Left lung (tissue), 10 donors: Measurements from ENCODE around the gene EFNB2. TPM values are rescaled to one million over a fixed set of nuclear protein-coding genes. Genes with fewer than 3 reads are reported as not detected.

Experiments
- ATAC-seq: fragments of 200-7000 bp; cut with Tn5 transposase; one replicate; pipeline ENCODE4 v1.9.1; 2020; ENCODE audit warnings: moderate library complexity
- DNase-seq, 4 donors: peaks; one replicate each; pipeline ENCODE4 v3.0.0-alpha.2; 2013 to 2020
- H3K27ac ChIP-seq, 2 donors: fragments of 200-600 bp; sonication (generic) in 1 of 2; one replicate each; pipeline versions ENCODE4 v1.5.0 to v1.8.0; 2020 to 2021
- H3K27me3 ChIP-seq, 2 donors: fragments of 200-600 bp; sonication (generic) in 1 of 2; one replicate each; pipeline versions ENCODE4 v1.5.0 to v1.8.0; 2020 to 2021
- H3K36me3 ChIP-seq, 2 donors: fragments of 200-600 bp; sonication (generic) in 1 of 2; one replicate each; pipeline versions ENCODE4 v1.5.0 to v1.8.0; 2020 to 2021
- H3K4me1 ChIP-seq, 2 donors: fragments of 200-600 bp; one replicate each; pipeline ENCODE4 v1.8.0; 2021
- H3K4me3 ChIP-seq, 2 donors: fragments of 200-600 bp; sonication (generic) in 1 of 2; one replicate each; pipeline versions ENCODE4 v1.5.0 to v1.8.0; 2020 to 2021; ENCODE audit warnings: mild to moderate bottlenecking in 1 of 2
- H3K9me3 ChIP-seq, 2 donors: fragments of 200-600 bp; sonication (generic) in 1 of 2; one replicate each; pipeline versions ENCODE4 v1.5.0 to v1.8.0; 2020 to 2021
- CTCF ChIP-seq, 2 donors: fragments of 200-600 bp; sonication (generic) in 1 of 2; IDR thresholded peaks; one replicate each; pipeline versions ENCODE4 v1.5.0 to v1.8.0; 2021; ENCODE audit warnings: antibody characterized with exemption in 2 of 2
- intact Hi-C, 2 donors: fragments of 100-400 bp; cut with DNase I; formaldehyde crosslinking; loops; one replicate each; pipeline versions ENCODE4 v1.11.2 to v1.14.2; 2022
- polyA plus RNA-seq, 6 donors: library from polyadenylated mRNA; unstranded; fragments of 120-200 nt; gene quantifications; one replicate each; pipeline ENCODE4 v1.2.1, GENCODE V29; 2013; ENCODE audit not compliant: insufficient read length in 6 of 6
- total RNA-seq, 2 donors: library from RNA; stranded (reverse); fragmentation: NEBNext Ultra II Directional; extraction: Animal tissue kit (Norgen Biotek cat#: 25700); gene quantifications; one replicate each; pipeline ENCODE4 v1.2.1, GENCODE V29; 2021
- donor health status: DM: no; HTN: yes; CAD: no.
- donor health status: DM: no; HTN: no; CAD: no.

Gene EFNB2
- total and polyA plus RNA-seq, 8 donors: 39.6 to 95.6 (median 85.5) TPM

GRCh38 chr13:106487129-106487528 is 48.3 kb downstream of the EFNB2 start:
- Histone ChIP-seq H3K4me3 (no peak overlapping the region), H3K27me3 (peaks cover 0 to 22% of the 10 kb centered on the region in 2 donors), H3K4me1 (peaks cover 7 to 18% of the 10 kb centered on the region in 2 donors), H3K27ac (no peak overlapping the region), H3K36me3 (peaks cover 0 to 10% of the 10 kb centered on the region in 2 donors), H3K9me3 (peaks cover 0 to 6% of the 10 kb centered on the region in 2 donors)
- no peak for TF ChIP-seq CTCF (IDR thresholded peaks at IDR 0.05)
- DNase-seq (no peak), ATAC-seq (no peak)
- intact Hi-C loops: no loop called here

GRCh38 chr13:106486287-106486686 is 49.2 kb downstream of the EFNB2 start:
- DNase-seq: no peak
- peaks cover 0 to 6% of the 10 kb centered on the region in 2 donors for H3K9me3 ChIP-seq
- no peak for TF ChIP-seq CTCF (IDR thresholded peaks at IDR 0.05)
- no peak for ATAC-seq
- intact Hi-C loops: no loop called here
- peaks cover 0 to 1% of the 10 kb centered on the region in 2 donors for H3K36me3 ChIP-seq
- peaks cover 3 to 9% of the 10 kb centered on the region in 2 donors for H3K4me1 ChIP-seq
- H3K27ac ChIP-seq: no peak overlapping the region
- no peak overlapping the region for H3K4me3 ChIP-seq
- H3K27me3 ChIP-seq: peaks cover 0 to 15% of the 10 kb centered on the region in 2 donors

DNA sequence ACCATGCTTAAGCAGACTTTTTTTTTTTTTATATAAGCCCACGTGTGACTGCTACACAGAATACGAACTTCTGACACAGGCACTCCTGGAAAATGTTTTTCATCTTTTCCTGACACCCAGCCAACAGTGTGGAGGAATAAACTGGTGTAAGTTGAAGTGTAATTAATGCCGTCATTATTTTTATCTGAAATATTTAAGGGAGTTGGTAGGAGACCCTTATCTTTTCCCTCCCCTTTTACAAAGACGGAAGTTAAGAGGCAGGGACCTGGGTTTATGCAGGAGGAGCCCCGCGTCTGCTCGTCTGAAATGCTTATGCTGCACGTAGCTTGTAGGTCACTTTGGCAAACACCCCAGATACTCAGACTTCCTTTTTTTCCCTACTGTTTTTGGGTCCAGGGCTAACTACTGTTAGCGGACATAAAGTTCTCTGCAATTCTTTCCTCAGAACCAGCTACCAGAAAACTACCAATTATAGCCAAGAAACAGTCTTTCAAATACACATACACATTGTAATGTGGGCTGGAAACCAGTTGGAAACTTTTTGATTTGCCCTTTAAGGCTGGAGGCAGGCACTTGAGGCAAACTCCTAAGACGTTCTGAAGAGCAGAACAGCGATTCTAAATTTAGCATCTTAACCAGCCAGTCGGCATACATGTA is 50.8 kb downstream of the EFNB2 start:
- H3K4me1 ChIP-seq: peaks cover 0 to 3% of the 10 kb centered on the region in 2 donors
- H3K9me3 ChIP-seq: peaks cover 0 to 6% of the 10 kb centered on the region in 2 donors
- intact Hi-C loops: no loop called here
- TF ChIP-seq CTCF (IDR thresholded peaks at IDR 0.05): no peak
- peak in 2 of 4 donors; percentile 46 to 75 for DNase-seq
- ATAC-seq: peak; percentile 87
- no peaks in the 10 kb centered on the region for H3K36me3 ChIP-seq
- H3K4me3 ChIP-seq: no peak overlapping the region
- H3K27ac ChIP-seq: peak overlapping the region; percentile 42 to 43
- H3K27me3 ChIP-seq: peaks cover 0 to 1% of the 10 kb centered on the region in 2 donors

- peaks cover 0 to 3% of the 10 kb centered on the region in 2 donors for H3K4me1 ChIP-seq
- peak overlapping the region in 1 of 2 donors; percentile 42 for H3K27ac ChIP-seq
- H3K27me3 ChIP-seq: no peaks in the 10 kb centered on the region
- no peak for TF ChIP-seq CTCF (IDR thresholded peaks at IDR 0.05)
- H3K4me3 ChIP-seq: no peak overlapping the region
- ATAC-seq: peak; percentile 7
- H3K36me3 ChIP-seq: no peaks in the 10 kb centered on the region
- H3K9me3 ChIP-seq: peaks cover 0 to 6% of the 10 kb centered on the region in 2 donors
- no peak for DNase-seq
- intact Hi-C loops: no loop called here
These were observed 51.4 kb downstream of the EFNB2 start for GRCh38 chr13:106484084-106484483.

DNA sequence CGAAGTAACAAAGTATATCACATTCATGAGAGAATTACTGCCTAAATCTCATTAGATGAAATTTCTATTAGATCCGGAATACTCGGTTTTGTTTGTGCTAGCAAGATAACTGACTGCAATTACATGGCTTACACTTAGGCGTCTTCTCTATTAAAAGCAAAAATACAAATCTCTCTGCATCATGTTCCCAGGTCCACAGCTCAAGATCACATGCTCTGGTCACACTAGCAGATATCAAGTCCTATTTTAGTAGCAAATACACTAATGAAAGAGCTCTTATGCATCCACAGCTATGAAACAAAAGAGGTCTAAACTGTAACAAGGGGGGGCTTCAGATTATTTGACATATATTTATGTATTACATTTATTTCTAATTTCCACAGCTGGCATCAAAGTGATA is 53.5 kb downstream of the EFNB2 start:
- intact Hi-C loops: no loop called here
- DNase-seq: no peak
- TF ChIP-seq CTCF (IDR thresholded peaks at IDR 0.05): no peak
- Histone ChIP-seq H3K4me3 (no peak overlapping the region), H3K4me1 (peaks cover 0 to 3% of the 10 kb centered on the region in 2 donors), H3K27ac (no peak overlapping the region), H3K9me3 (peaks cover 0 to 6% of the 10 kb centered on the region in 2 donors), H3K36me3 (no peaks in the 10 kb centered on the region), H3K27me3 (no peaks in the 10 kb centered on the region)
- no peak for ATAC-seq
